Ectodermal cell (in vitro differentiated cells): Measurements from ENCODE around the gene USP32.
A peak's percentile ranks its signal among the peaks of the same experiment; 100 is the strongest.
"Not testable (repeated sequence)": the region's sequence is repeated elsewhere in the genome, so short reads cannot be mapped to it uniquely, and the experiment has no call there.

Experiments used
- H3K27ac ChIP-seq: 2 replicates; pipeline ENCODE4 v1.7.0; 2013; ENCODE audit warnings: mild to moderate bottlenecking, low read depth, low read length; ENCODE audit not compliant: insufficient read depth, poor library complexity, severe bottlenecking
- H3K27me3 ChIP-seq: 2 replicates; pipeline ENCODE4 v1.7.0; 2013; ENCODE audit warnings: mild to moderate bottlenecking, low read length; ENCODE audit not compliant: insufficient read depth, control insufficient read depth, poor library complexity, severe bottlenecking
- H3K36me3 ChIP-seq: one replicate; pipeline ENCODE4 v1.7.0; 2013; ENCODE audit warnings: low read length; ENCODE audit not compliant: control insufficient read depth, insufficient read depth
- H3K4me1 ChIP-seq: one replicate; pipeline ENCODE4 v1.7.0; 2013; ENCODE audit warnings: low read length; ENCODE audit not compliant: control insufficient read depth, insufficient read depth
- H3K4me3 ChIP-seq: 2 replicates; pipeline ENCODE4 v1.7.0; 2013; ENCODE audit warnings: low read depth, low read length, control low read depth; ENCODE audit not compliant: insufficient read depth
- H3K9me3 ChIP-seq: 2 replicates; pipeline ENCODE4 v1.7.0; 2013; ENCODE audit warnings: mild to moderate bottlenecking, low read length, moderate library complexity; ENCODE audit not compliant: control insufficient read depth
- WGBS, 2 experiments: methylation state at CpG; one replicate each; pipeline ENCODE4 v1.1.7; 2013; ENCODE audit warnings: missing lambda C conversion rate in 2 of 2; 5-methylcytosine and 5-hydroxymethylcytosine counted together

Gene USP32

GRCh38 chr17:60423865-60424264 is 31.9 kb upstream of the USP32 start:
- H3K4me1 ChIP-seq: no peaks in the 10 kb centered on the region
- 79 to 90% methylated on average over 3 of the region's 3 CpGs for WGBS, 2 experiments

GRCh38 chr17:60422162-60422665 is 30.3 kb upstream of the USP32 start, which contains the start of gene CHCT1:
Gene CHCT1 (plus strand): TSS chr17:60422489. CDS start chr17:60422593, 104 bp downstream.
- no peak within 1 kb of the TSS for H3K27ac ChIP-seq
- peaks cover 14% of the 10 kb centered on the region for H3K27me3 ChIP-seq
- peak within 1 kb of the TSS; percentile 47 for H3K4me3 ChIP-seq
- H3K9me3 ChIP-seq: no peaks in the 10 kb centered on the region
- H3K4me1 ChIP-seq: no peaks in the 10 kb centered on the region
- WGBS, 2 experiments: 72 to 76% methylated on average over 18 of the region's 18 CpGs
- no peaks in the 10 kb centered on the region for H3K36me3 ChIP-seq

More at GRCh38 chr17:60423865-60424264, 31.9 kb upstream of the USP32 start:
- H3K9me3 ChIP-seq: no peaks in the 10 kb centered on the region
- no peaks in the 10 kb centered on the region for H3K36me3 ChIP-seq
- H3K4me3 ChIP-seq: no peak overlapping the region
- no peak overlapping the region for H3K27ac ChIP-seq
- H3K27me3 ChIP-seq: peaks cover 14% of the 10 kb centered on the region

GRCh38 chr17:60421273-60422161 is 29.6 kb upstream of the USP32 start:
- WGBS, 2 experiments: 6% methylated on average over 66 of the region's 66 CpGs
- peak overlapping the region; percentile 47 for H3K4me3 ChIP-seq

GRCh38 chr17:60419875-60420274 is 27.9 kb upstream of the USP32 start:
- 95 to 98% methylated on average over 4 to 6 of the region's 7 CpGs for whole genome bisulfite sequencing, 2 experiments
- not testable (repeated sequence) for H3K4me1 ChIP-seq, H3K27ac ChIP-seq, H3K4me3 ChIP-seq, H3K9me3 ChIP-seq, H3K36me3 ChIP-seq
- H3K27me3 ChIP-seq: peaks cover 14% of the 10 kb centered on the region

More at GRCh38 chr17:60421273-60422161, 29.6 kb upstream of the USP32 start:
- no peaks in the 10 kb centered on the region for H3K9me3 ChIP-seq
- no peaks in the 10 kb centered on the region for H3K36me3 ChIP-seq
- H3K27ac ChIP-seq: no peak overlapping the region
- H3K27me3 ChIP-seq: peaks cover 14% of the 10 kb centered on the region
- H3K4me1 ChIP-seq: no peaks in the 10 kb centered on the region

GRCh38 chr17:60419003-60419402 is 27.1 kb upstream of the USP32 start:
- WGBS, 2 experiments: 90 to 95% methylated on average over 4 of the region's 4 CpGs
- H3K4me1 ChIP-seq, H3K9me3 ChIP-seq: not testable (repeated sequence)

GRCh38 chr17:60416368-60416925 is 24.5 kb upstream of the USP32 start:
- H3K27ac ChIP-seq: no peak overlapping the region
- WGBS, 2 experiments: 95 to 96% methylated on average over 2 of the region's 2 CpGs

More at GRCh38 chr17:60419003-60419402, 27.1 kb upstream of the USP32 start:
- not testable (repeated sequence) for H3K36me3 ChIP-seq, H3K27ac ChIP-seq, H3K4me3 ChIP-seq
- H3K27me3 ChIP-seq: peaks cover 14% of the 10 kb centered on the region

GRCh38 chr17:60415146-60415545 is 23.2 kb upstream of the USP32 start:
- Histone ChIP-seq H3K27ac (no peak overlapping the region), H3K9me3 (no peaks in the 10 kb centered on the region), H3K4me1 (no peaks in the 10 kb centered on the region), H3K36me3 (no peaks in the 10 kb centered on the region), H3K4me3 (no peak overlapping the region), H3K27me3 (no peaks in the 10 kb centered on the region)
- WGBS, 2 experiments: 97 to 100% methylated on average over 1 of the region's 1 CpG

More at GRCh38 chr17:60416368-60416925, 24.5 kb upstream of the USP32 start:
- H3K36me3 ChIP-seq: no peaks in the 10 kb centered on the region
- no peaks in the 10 kb centered on the region for H3K27me3 ChIP-seq
- no peak overlapping the region for H3K4me3 ChIP-seq
- H3K4me1 ChIP-seq: no peaks in the 10 kb centered on the region
- no peaks in the 10 kb centered on the region for H3K9me3 ChIP-seq

- H3K27ac ChIP-seq: no peak overlapping the region
- no peaks in the 10 kb centered on the region for H3K9me3 ChIP-seq
- no peak overlapping the region for H3K4me3 ChIP-seq
- WGBS, 2 experiments: 89 to 90% methylated on average over 3 of the region's 3 CpGs
- no peaks in the 10 kb centered on the region for H3K4me1 ChIP-seq
- no peaks in the 10 kb centered on the region for H3K36me3 ChIP-seq
- no peaks in the 10 kb centered on the region for H3K27me3 ChIP-seq
Observed at GRCh38 chr17:60412701-60413100, 20.8 kb upstream of the USP32 start.

GRCh38 chr17:60410001-60410400 is 18.1 kb upstream of the USP32 start:
- no peak overlapping the region for H3K4me3 ChIP-seq
- H3K36me3 ChIP-seq: no peaks in the 10 kb centered on the region
- H3K27me3 ChIP-seq: no peaks in the 10 kb centered on the region
- H3K9me3 ChIP-seq: no peaks in the 10 kb centered on the region
- no peak overlapping the region for H3K27ac ChIP-seq
- WGBS, 2 experiments: 88 to 93% methylated on average over 4 of the region's 4 CpGs
- no peaks in the 10 kb centered on the region for H3K4me1 ChIP-seq

- H3K9me3 ChIP-seq: no peaks in the 10 kb centered on the region
- H3K4me3 ChIP-seq: no peak overlapping the region
- H3K4me1 ChIP-seq: no peaks in the 10 kb centered on the region
- 96 to 98% methylated on average over 3 of the region's 3 CpGs for WGBS, 2 experiments
- H3K27ac ChIP-seq: no peak overlapping the region
- H3K36me3 ChIP-seq: no peaks in the 10 kb centered on the region
- no peaks in the 10 kb centered on the region for H3K27me3 ChIP-seq
Observed at GRCh38 chr17:60406887-60407286, 15.0 kb upstream of the USP32 start.
